ENCODE data around the gene EVI5. TPM values are rescaled to one million over a fixed set of nuclear protein-coding genes. Genes with fewer than 3 reads are reported as not detected.
"Not testable (repeated sequence)": the region's sequence is repeated elsewhere in the genome, so short reads cannot be mapped to it uniquely, and the experiment has no call there.

EVI5 gene
- total RNA-seq, 2 donors from 2014 or later: 7.9 to 18.9 TPM

GRCh38 chr1:92657701-92658100, 127.2 kb downstream of the EVI5 start:
- Histone ChIP-seq H3K9me3 (peaks cover 0 to 7% (median 0%) of the 10 kb centered on the region in 3 donors), H3K27me3 (no peaks in the 10 kb centered on the region), H3K27ac (no peak overlapping the region), H3K4me1 (no peaks in the 10 kb centered on the region), H3K36me3 (replicated peaks in 1 of 2; ENCODE audit: insufficient read depth in 1 of 2, low read depth in 2 of 2) (peaks cover 0 to 2% of the 10 kb centered on the region in 2 donors), H3K4me3 (no peak overlapping the region)
- DNase-seq (no peak), ATAC-seq (no peak)
- TF ChIP-seq CTCF (IDR thresholded peaks at IDR 0.05): no peak
- TF ChIP-seq POLR2A (IDR thresholded peaks at IDR 0.05): no peak
- WGBS, 2 donors: 88 to 100% methylated on average over 1 of the region's 1 CpG
- intact Hi-C loops (cut with DNase I): no loop called here

GRCh38 chr1:92655197-92655801, 129.6 kb downstream of the EVI5 start:
- Histone ChIP-seq H3K4me3 (no peak overlapping the region), H3K4me1 (no peaks in the 10 kb centered on the region), H3K9me3 (peaks cover 0 to 7% (median 0%) of the 10 kb centered on the region in 3 donors), H3K27me3 (no peaks in the 10 kb centered on the region), H3K36me3 (replicated peaks in 1 of 2; ENCODE audit: insufficient read depth in 1 of 2, low read depth in 2 of 2) (peaks cover 0 to 2% of the 10 kb centered on the region in 2 donors), H3K27ac (no peak overlapping the region)
- ATAC-seq (no peak), DNase-seq (no peak)
- TF ChIP-seq CTCF (IDR thresholded peaks at IDR 0.05) (no peak), POLR2A (IDR thresholded peaks at IDR 0.05) (no peak)
- 93 to 95% methylated on average over 3 of the region's 3 CpGs for WGBS, 2 donors
- intact Hi-C loops (cut with DNase I): no loop called here

- WGBS, 2 donors: 95 to 100% methylated on average over 2 to 4 of the region's 4 CpGs
- H3K4me3 ChIP-seq: no peak overlapping the region
- no peaks in the 10 kb centered on the region for H3K4me1 ChIP-seq
- H3K27ac ChIP-seq: no peak overlapping the region
- no peak for TF ChIP-seq CTCF (IDR thresholded peaks at IDR 0.05)
- no peaks in the 10 kb centered on the region for H3K27me3 ChIP-seq
- peaks cover 0 to 7% (median 0%) of the 10 kb centered on the region in 3 donors for H3K9me3 ChIP-seq
- peaks cover 0 to 2% of the 10 kb centered on the region in 2 donors for H3K36me3 ChIP-seq (replicated peaks in 1 of 2; ENCODE audit: insufficient read depth in 1 of 2, low read depth in 2 of 2)
- intact Hi-C loops (cut with DNase I): no loop called here
- ATAC-seq (no peak), DNase-seq (no peak)
These were observed 131.1 kb downstream of the EVI5 start for GRCh38 chr1:92653605-92654381.

- H3K27me3 ChIP-seq; intact Hi-C loops (cut with DNase I); H3K27ac ChIP-seq; H3K36me3 ChIP-seq (replicated peaks in 1 of 2; ENCODE audit: insufficient read depth in 1 of 2, low read depth in 2 of 2); H3K4me1 ChIP-seq; H3K4me3 ChIP-seq; H3K9me3 ChIP-seq; ATAC-seq; DNase-seq: not testable (repeated sequence)
- 95 to 100% methylated on average over 3 of the region's 3 CpGs for WGBS, 2 donors
These were observed 144.2 kb downstream of the EVI5 start for GRCh38 chr1:92640686-92641085.

- ATAC-seq: no peak
- no peak overlapping the region for H3K4me3 ChIP-seq
- no peaks in the 10 kb centered on the region for H3K4me1 ChIP-seq
- intact Hi-C loops (cut with DNase I): no loop called here
- H3K9me3 ChIP-seq: no peaks in the 10 kb centered on the region
- H3K36me3 ChIP-seq (replicated peaks in 1 of 2; ENCODE audit: insufficient read depth in 1 of 2, low read depth in 2 of 2): no peaks in the 10 kb centered on the region
- DNase-seq: no peak
- H3K27ac ChIP-seq: no peak overlapping the region
- TF ChIP-seq POLR2A (IDR thresholded peaks at IDR 0.05) (no peak), CTCF (IDR thresholded peaks at IDR 0.05) (no peak)
- no peaks in the 10 kb centered on the region for H3K27me3 ChIP-seq
These were observed 146.4 kb downstream of the EVI5 start for GRCh38 chr1:92638498-92638897.

- H3K4me1 ChIP-seq; H3K4me3 ChIP-seq; H3K36me3 ChIP-seq (replicated peaks in 1 of 2; ENCODE audit: insufficient read depth in 1 of 2, low read depth in 2 of 2); H3K27me3 ChIP-seq; H3K27ac ChIP-seq; ATAC-seq; DNase-seq; intact Hi-C loops (cut with DNase I); H3K9me3 ChIP-seq: not testable (repeated sequence)
- WGBS, 2 donors: 98 to 100% methylated on average over 9 to 13 of the region's 16 CpGs
These were observed 149.7 kb downstream of the EVI5 start for GRCh38 chr1:92635203-92635602.

All from body of pancreas (tissue), 4 donors.